ENCODE data around the gene TTC28. TPM values are rescaled to one million over a fixed set of nuclear protein-coding genes. Genes with fewer than 3 reads are reported as not detected.

The TTC28 gene
- total and polyA plus RNA-seq, 10 of the 15 experiments (the other 5 are each of a cell fraction or from before 2014, with no cell fraction given): 0.15 to 8.4 (median 1.4) TPM

GRCh38 chr22:28589102-28589750 is 90.4 kb downstream of the TTC28 start (continued):
- TF ChIP-seq ZNF384 (IDR thresholded peaks at IDR 0.05; ENCODE audit: borderline replicate concordance, low read depth, low read length) (no peak), NBN (IDR thresholded peaks at IDR 0.05) (no peak), STAT3 (IDR thresholded peaks at IDR 0.05; ENCODE audit: low read depth, low read length) (no peak), DPF2 (IDR thresholded peaks at IDR 0.05) (no peak), LARP7 (IDR thresholded peaks at IDR 0.05) (no peak), KLF5 (IDR thresholded peaks at IDR 0.05; ENCODE audit: partially characterized antibody) (no peak), ZNF687 (IDR thresholded peaks at IDR 0.05) (no peak), IRF5 (IDR thresholded peaks at IDR 0.05; ENCODE audit: borderline replicate concordance) (no peak), PAX5 (IDR thresholded peaks at IDR 0.05; ENCODE audit: borderline replicate concordance, low read depth, low read length) (no peak), SIX5 (IDR thresholded peaks at IDR 0.05; ENCODE audit: low read depth, low read length, severe bottlenecking) (no peak), PAX8 (IDR thresholded peaks at IDR 0.05) (no peak)

Data from GM12878 (cell line).